Lung (tissue), 12 donors: ENCODE measurements around the gene KIAA1958. TPM values are rescaled to one million over a fixed set of nuclear protein-coding genes. Genes with fewer than 3 reads are reported as not detected.

Experiments
- ATAC-seq: fragments of 200-7000 bp; cut with Tn5 transposase; one replicate; pipeline ENCODE4 v1.9.1; 2020; ENCODE audit warnings: moderate number of reproducible peaks; ENCODE audit not compliant: insufficient read depth, low FRiP score
- DNase-seq, 3 donors: peaks; one replicate each; pipeline ENCODE4 v3.0.0-alpha.2; 2013 to 2017
- H3K27ac ChIP-seq, 2 donors: one replicate each; pipeline ENCODE4 v1.5.1; 2013; ENCODE audit warnings: mild to moderate bottlenecking in 2 of 2, moderate library complexity in 2 of 2, control low read depth in 1 of 2, inconsistent platforms in 1 of 2, low read depth in 1 of 2, low read length in 1 of 2
- H3K27me3 ChIP-seq, 3 donors: one replicate each; pipeline ENCODE4 v1.5.1; 2013; ENCODE audit warnings: low read length in 2 of 3; ENCODE audit not compliant: control insufficient read depth in 3 of 3, insufficient read depth in 3 of 3
- H3K36me3 ChIP-seq, 4 donors: one replicate each; pipeline ENCODE4 v1.5.1; 2013; ENCODE audit warnings: low read length in 4 of 4, mild to moderate bottlenecking in 1 of 4, moderate library complexity in 1 of 4; ENCODE audit not compliant: control insufficient read depth in 4 of 4, insufficient read depth in 4 of 4
- H3K4me1 ChIP-seq, 5 donors: one replicate each; pipeline ENCODE4 v1.5.1; 2013; ENCODE audit warnings: low read length in 5 of 5, mild to moderate bottlenecking in 2 of 5, moderate library complexity in 1 of 5; ENCODE audit not compliant: control insufficient read depth in 5 of 5, insufficient read depth in 5 of 5
- H3K4me3 ChIP-seq: one replicate; pipeline ENCODE4 v1.5.1; 2013; ENCODE audit warnings: mild to moderate bottlenecking, control low read depth, moderate library complexity
- H3K9ac ChIP-seq, 2 donors: one replicate each; pipeline ENCODE4 v1.5.1; 2013; ENCODE audit warnings: low read length in 2 of 2, control low read depth in 1 of 2; ENCODE audit not compliant: insufficient read depth in 1 of 2
- H3K9me3 ChIP-seq, 4 donors: one replicate each; pipeline ENCODE4 v1.5.1; 2013; ENCODE audit warnings: low read length in 3 of 4, mild to moderate bottlenecking in 1 of 4, moderate library complexity in 1 of 4; ENCODE audit not compliant: control insufficient read depth in 4 of 4, insufficient read depth in 3 of 4
- CTCF ChIP-seq: IDR thresholded peaks from 2 replicates; pipeline ENCODE4 v1.5.1; 2012; ENCODE audit warnings: mild to moderate bottlenecking; ENCODE audit errors: control extremely low read depth, extremely low read depth
- WGBS, 2 donors: extraction: QIAGEN DNeasy Blood & Tissue Kit; methylation state at CpG; one replicate each; pipeline ENCODE4 v1.1.7; 2013; 5-methylcytosine and 5-hydroxymethylcytosine counted together
- polyA plus RNA-seq, 2 donors: library from polyadenylated mRNA; stranded (reverse); fragments of 200-250 nt; gene quantifications; one replicate each; pipeline ENCODE4 v1.2.1, GENCODE V29; 2013
- total RNA-seq, 2 donors: library from RNA; depleted of rRNA in 1 of 2; stranded (reverse); fragments of >200 nt in 1 of 2; gene quantifications; one replicate each; pipeline ENCODE4 v1.2.1, GENCODE V29; 2014 to 2021
- donor health status: control.
- donor health status: control.
- donor health status: Bipolar disorder and iron deficiency.
- donor health status: healthy.
- donor health status: DM: yes; HTN: yes; CAD: no.

Gene KIAA1958
- total and polyA plus RNA-seq, 4 donors = 2.0 to 24.0 (median 6.8) TPM

DNA sequence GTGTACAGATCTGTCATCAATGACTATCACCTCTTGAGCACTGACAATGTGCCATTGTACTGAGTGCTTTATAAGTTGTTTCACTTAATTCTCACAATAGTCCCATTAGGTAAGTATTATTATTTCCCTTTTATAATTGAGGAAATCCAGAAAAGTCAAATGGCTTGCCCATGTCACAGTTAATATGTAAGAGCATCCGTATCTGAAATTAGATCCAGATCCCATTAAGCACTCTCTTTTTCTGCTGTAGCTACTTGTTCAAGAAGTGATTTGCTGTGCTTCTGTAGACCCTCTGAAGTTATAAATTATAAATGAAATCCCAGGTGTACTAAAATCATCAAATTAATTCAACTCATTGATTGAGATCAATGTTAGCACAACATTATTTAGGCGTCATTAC lies 136.6 kb downstream of the KIAA1958 start:
- Histone ChIP-seq H3K36me3 (no peaks in the 10 kb centered on the region), H3K9me3 (no peaks in the 10 kb centered on the region), H3K4me3 (no peak overlapping the region), H3K9ac (no peak overlapping the region), H3K27me3 (no peaks in the 10 kb centered on the region), H3K4me1 (peaks cover 0 to 21% (median 0%) of the 10 kb centered on the region in 5 donors), H3K27ac (no peak overlapping the region)
- DNase-seq (no peak), ATAC-seq (no peak)
- 97 to 99% methylated on average over 2 of the region's 2 CpGs for WGBS, 2 donors
- no peak for TF ChIP-seq CTCF

DNA sequence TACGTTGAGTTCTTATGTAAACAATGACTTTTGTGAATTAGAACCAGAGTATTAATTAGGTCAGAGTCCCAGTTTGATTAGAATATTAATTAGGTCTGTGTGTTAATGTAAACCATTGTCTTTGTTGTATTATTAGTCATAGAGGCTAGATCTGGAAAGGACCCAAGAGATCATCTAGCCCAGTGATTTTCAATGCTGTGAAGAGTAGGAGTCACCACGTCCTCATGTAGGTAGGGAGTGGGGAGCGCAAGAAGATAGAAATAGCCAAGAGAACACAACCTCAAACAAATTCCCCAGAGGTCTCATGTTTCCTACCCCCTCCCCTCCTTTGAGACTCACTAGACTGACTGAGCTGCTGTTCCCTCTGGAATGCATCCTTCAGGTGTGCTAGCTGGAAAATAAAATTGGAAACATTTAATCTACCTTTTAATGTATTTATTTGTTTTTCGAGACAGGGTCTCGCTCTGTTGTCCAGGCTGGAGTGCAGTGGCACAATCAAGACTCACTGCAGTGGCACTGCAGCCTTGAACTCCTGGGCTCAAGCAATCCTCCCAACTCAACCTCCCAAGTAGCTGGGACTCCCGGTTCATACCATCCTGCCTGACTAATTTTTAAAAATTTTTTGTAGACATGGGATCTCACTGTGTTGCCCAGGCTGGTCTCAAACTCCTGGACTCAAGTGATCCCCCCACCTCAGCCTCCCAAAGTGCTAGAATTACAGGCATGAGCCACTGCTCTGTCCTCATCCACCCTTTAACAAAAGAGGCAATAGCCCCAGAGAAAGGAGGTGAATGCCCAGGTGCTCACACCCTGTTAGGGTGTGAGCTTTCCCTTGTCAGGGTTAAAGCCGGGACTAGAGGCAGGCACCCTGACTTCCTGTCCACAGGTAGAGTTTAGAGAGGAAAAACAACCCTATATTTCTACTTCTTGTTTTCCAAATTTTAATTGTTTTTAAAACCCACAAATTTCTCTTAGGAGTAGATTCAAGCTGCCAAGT lies 138.4 kb downstream of the KIAA1958 start:
- H3K4me3 ChIP-seq = no peak overlapping the region
- no peak for TF ChIP-seq CTCF
- no peak overlapping the region for H3K9ac ChIP-seq
- peaks cover 0 to 17% (median 0%) of the 10 kb centered on the region in 5 donors for H3K4me1 ChIP-seq
- ATAC-seq (no peak), DNase-seq (no peak)
- no peaks in the 10 kb centered on the region for H3K27me3 ChIP-seq
- 90 to 91% methylated on average over 7 of the region's 7 CpGs for WGBS, 2 donors
- H3K36me3 ChIP-seq = no peaks in the 10 kb centered on the region
- H3K27ac ChIP-seq = no peak overlapping the region
- no peaks in the 10 kb centered on the region for H3K9me3 ChIP-seq

DNA sequence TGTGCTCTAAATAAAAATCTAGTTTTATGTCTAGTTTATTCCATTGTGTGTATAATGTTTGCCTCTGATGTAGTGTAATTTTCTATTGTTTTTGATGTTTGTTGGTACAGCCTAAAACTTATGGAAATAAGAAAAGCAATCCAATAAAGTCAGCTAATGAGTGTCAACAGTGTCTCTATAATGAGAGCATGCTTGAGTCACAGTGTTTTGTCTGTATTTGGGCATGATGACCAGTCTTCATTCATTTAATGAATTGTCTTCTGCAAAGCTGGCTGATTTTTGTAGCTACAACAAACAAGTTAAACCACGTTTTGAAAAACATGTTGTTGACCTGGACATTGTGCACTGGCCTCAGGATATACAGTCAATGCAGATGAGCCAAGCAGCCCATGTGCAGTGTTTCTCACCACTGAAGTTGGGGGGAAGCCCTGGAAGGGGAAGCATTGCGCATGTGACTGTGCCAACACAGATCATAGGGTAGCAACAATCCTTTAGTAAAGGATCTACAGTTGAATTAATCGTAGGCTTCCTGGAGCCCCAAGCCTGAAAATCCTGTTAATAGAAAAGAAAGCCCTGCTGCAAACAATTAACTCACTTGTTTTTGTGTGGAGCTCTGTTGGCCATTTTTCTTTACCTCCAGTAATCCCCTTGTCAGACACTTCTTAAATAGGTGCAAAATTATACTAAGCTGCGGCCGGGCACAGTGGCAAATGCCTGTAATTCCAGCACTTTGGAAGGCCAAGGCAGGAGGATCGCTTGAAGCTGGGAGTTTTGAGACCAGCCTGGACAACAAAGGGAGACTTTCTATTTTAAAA lies 143.3 kb downstream of the KIAA1958 start:
- DNase-seq (no peak), ATAC-seq (no peak)
- Histone ChIP-seq H3K36me3 (no peaks in the 10 kb centered on the region), H3K4me3 (no peak overlapping the region), H3K4me1 (peaks cover 0 to 4% (median 2%) of the 10 kb centered on the region in 5 donors), H3K27me3 (no peaks in the 10 kb centered on the region), H3K27ac (no peak overlapping the region), H3K9me3 (no peaks in the 10 kb centered on the region), H3K9ac (no peak overlapping the region)
- TF ChIP-seq CTCF = no peak
- 79 to 86% methylated on average over 6 of the region's 6 CpGs for WGBS, 2 donors
